ENCODE data around the gene ATXN3.

ATXN3 gene

GRCh38 chr14:92121670-92122350 lies 15.4 kb upstream of the ATXN3 start, which contains the start of the genes CPSF2 and NDUFB1:
CPSF2 (plus strand) TSS chr14:92121969; CDS start chr14:92130985, 9,016 bp downstream.
NDUFB1 (minus strand) TSS chr14:92121706; CDS start chr14:92117637, 4,069 bp downstream.
- peak within 1 kb of the TSS; percentile 92 for H2AFZ ChIP-seq (ENCODE audit: low read length, unreplicated experiment)
- H3K36me3 ChIP-seq (ENCODE audit: insufficient read depth, low read length), result peaks cover 24% of the 10 kb centered on the region
- H3K27me3 ChIP-seq (ENCODE audit: insufficient read depth, low read length), result no peaks in the 10 kb centered on the region
- peaks cover 59% of the 10 kb centered on the region for H3K79me2 ChIP-seq (ENCODE audit: control insufficient read depth, insufficient read depth, low read length, unreplicated experiment)
- peaks cover 30% of the 10 kb centered on the region for H3K4me1 ChIP-seq (ENCODE audit: control insufficient read depth, insufficient read depth, low read length, unreplicated experiment)
- H3K27ac ChIP-seq (ENCODE audit: low read depth, low read length), result peak within 1 kb of the TSS; percentile 89
- peak within 1 kb of the TSS; percentile 97 for H3K4me3 ChIP-seq (ENCODE audit: low read depth, low read length)

GRCh38 chr14:92121207-92121669 lies 14.9 kb upstream of the ATXN3 start:
- Histone ChIP-seq H3K4me1 (ENCODE audit: control insufficient read depth, insufficient read depth, low read length, unreplicated experiment) (peaks cover 30% of the 10 kb centered on the region), H3K36me3 (ENCODE audit: insufficient read depth, low read length) (peaks cover 24% of the 10 kb centered on the region), H3K4me3 (ENCODE audit: low read depth, low read length) (peak overlapping the region; percentile 97), H3K27me3 (ENCODE audit: insufficient read depth, low read length) (no peaks in the 10 kb centered on the region), H2AFZ (ENCODE audit: low read length, unreplicated experiment) (peak overlapping the region; percentile 92), H3K27ac (ENCODE audit: low read depth, low read length) (peak overlapping the region; percentile 89), H3K79me2 (ENCODE audit: control insufficient read depth, insufficient read depth, low read length, unreplicated experiment) (peaks cover 59% of the 10 kb centered on the region)

- Histone ChIP-seq H3K4me3 (ENCODE audit: low read depth, low read length) (no peak overlapping the region), H3K79me2 (ENCODE audit: control insufficient read depth, insufficient read depth, low read length, unreplicated experiment) (peaks cover 7% of the 10 kb centered on the region), H3K27me3 (ENCODE audit: insufficient read depth, low read length) (no peaks in the 10 kb centered on the region), H3K4me1 (ENCODE audit: control insufficient read depth, insufficient read depth, low read length, unreplicated experiment) (peaks cover 14% of the 10 kb centered on the region), H3K27ac (ENCODE audit: low read depth, low read length) (no peak overlapping the region), H3K36me3 (ENCODE audit: insufficient read depth, low read length) (no peaks in the 10 kb centered on the region), H2AFZ (ENCODE audit: low read length, unreplicated experiment) (no peak overlapping the region)
Measured at GRCh38 chr14:92109490-92109889, 3.1 kb upstream of the ATXN3 start.

DNA sequence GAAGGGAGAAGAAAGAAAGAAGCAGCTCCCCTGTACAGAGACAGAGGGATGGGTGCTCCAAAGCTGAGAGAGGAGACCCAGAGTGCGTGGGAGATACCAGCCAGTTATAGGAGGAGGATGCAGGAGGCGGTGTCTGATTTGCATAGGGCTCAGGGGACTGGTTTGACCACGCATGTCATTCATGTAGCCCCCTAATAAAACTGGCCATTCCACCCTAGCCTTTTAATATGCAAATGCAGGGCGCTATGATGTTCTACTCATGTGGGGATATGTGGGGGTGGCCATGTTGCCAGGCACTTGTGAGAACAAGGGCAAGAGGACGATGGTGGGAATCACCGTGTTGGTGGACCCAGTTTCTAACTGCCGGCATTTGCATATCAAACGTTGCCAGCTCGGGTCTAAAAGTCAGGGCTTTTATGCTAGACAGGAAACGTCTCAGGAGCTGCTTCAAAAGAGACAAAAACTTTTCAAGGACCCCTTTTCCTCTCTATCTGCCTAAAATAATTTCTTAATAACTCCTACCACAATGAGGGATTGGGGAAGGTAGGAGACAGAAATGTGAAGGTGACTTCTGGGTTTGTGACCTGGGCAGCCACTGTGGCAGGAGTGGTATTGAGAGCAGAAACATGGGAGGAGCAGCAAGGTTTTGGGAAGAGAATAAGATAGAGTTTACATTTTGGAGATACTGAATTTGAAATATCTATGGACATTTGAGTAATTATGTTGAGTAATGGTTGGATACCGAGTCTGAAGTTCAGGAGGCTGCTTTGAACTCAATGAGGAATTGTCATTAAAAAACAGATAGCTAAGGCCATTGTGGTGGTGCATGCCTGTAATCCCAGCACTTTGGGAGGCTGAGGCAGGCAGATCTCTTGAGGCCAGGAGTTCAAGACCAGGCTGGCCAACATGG lies 2.2 kb upstream of the ATXN3 start:
- no peak overlapping the region for H3K4me3 ChIP-seq (ENCODE audit: low read depth, low read length)
- H2AFZ ChIP-seq (ENCODE audit: low read length, unreplicated experiment), result no peak overlapping the region
- peaks cover 9% of the 10 kb centered on the region for H3K4me1 ChIP-seq (ENCODE audit: control insufficient read depth, insufficient read depth, low read length, unreplicated experiment)
- H3K27me3 ChIP-seq (ENCODE audit: insufficient read depth, low read length), result no peaks in the 10 kb centered on the region
- no peaks in the 10 kb centered on the region for H3K36me3 ChIP-seq (ENCODE audit: insufficient read depth, low read length)
- no peak overlapping the region for H3K27ac ChIP-seq (ENCODE audit: low read depth, low read length)
- peaks cover 15% of the 10 kb centered on the region for H3K79me2 ChIP-seq (ENCODE audit: control insufficient read depth, insufficient read depth, low read length, unreplicated experiment)

GRCh38 chr14:92105893-92106142 lies 564 bp downstream of the ATXN3 start:
- Histone ChIP-seq H2AFZ (ENCODE audit: low read length, unreplicated experiment) (peak overlapping the region; percentile 84), H3K27ac (ENCODE audit: low read depth, low read length) (peak overlapping the region; percentile 89), H3K4me3 (ENCODE audit: low read depth, low read length) (peak overlapping the region; percentile 90), H3K36me3 (ENCODE audit: insufficient read depth, low read length) (no peaks in the 10 kb centered on the region), H3K27me3 (ENCODE audit: insufficient read depth, low read length) (no peaks in the 10 kb centered on the region), H3K79me2 (ENCODE audit: control insufficient read depth, insufficient read depth, low read length, unreplicated experiment) (peaks cover 30% of the 10 kb centered on the region), H3K4me1 (ENCODE audit: control insufficient read depth, insufficient read depth, low read length, unreplicated experiment) (peaks cover 3% of the 10 kb centered on the region)

DNA sequence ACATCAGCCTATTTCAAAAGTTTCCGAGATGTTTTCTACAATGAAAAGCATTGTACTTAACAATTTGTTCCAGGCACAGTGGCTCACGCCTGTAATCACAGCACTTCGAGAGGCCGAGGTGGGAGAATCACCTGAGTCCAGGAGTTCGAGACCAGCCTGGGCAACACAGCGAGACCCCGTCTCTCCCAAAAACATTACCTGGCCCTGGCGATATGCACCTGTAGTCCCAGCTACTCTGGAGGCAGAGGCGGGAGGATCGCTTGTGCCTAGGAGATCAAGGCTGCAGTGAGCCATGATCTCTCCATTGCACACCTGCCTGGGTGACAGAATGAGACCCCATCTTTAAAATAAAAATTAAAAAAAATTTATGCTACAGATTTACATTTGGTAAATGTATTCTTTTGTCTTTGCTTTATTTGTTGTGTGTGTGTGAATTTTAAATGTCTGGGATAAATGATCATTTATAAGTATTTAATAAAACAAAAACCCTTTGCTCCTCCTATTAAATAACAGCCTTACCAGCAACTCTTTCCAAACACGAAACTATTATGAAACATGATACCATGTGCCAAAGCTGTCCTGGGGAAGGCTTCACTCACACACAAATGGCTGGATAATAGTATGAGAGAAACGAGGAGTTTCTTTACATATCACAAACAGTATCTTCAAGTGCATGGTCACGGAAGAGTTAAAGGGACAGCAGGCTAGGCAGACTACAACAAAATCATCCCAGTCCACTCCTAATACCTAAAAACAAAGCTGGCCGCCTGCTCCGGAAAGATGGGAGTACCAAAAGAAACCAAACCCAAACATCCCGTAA lies 1.1 kb downstream of the ATXN3 start:
- H3K4me3 ChIP-seq (ENCODE audit: low read depth, low read length), result peak overlapping the region; percentile 90
- H3K4me1 ChIP-seq (ENCODE audit: control insufficient read depth, insufficient read depth, low read length, unreplicated experiment), result peaks cover 3% of the 10 kb centered on the region
- H2AFZ ChIP-seq (ENCODE audit: low read length, unreplicated experiment), result no peak overlapping the region
- H3K36me3 ChIP-seq (ENCODE audit: insufficient read depth, low read length), result no peaks in the 10 kb centered on the region
- peaks cover 34% of the 10 kb centered on the region for H3K79me2 ChIP-seq (ENCODE audit: control insufficient read depth, insufficient read depth, low read length, unreplicated experiment)
- peak overlapping the region; percentile 89 for H3K27ac ChIP-seq (ENCODE audit: low read depth, low read length)
- H3K27me3 ChIP-seq (ENCODE audit: insufficient read depth, low read length), result no peaks in the 10 kb centered on the region

DNA sequence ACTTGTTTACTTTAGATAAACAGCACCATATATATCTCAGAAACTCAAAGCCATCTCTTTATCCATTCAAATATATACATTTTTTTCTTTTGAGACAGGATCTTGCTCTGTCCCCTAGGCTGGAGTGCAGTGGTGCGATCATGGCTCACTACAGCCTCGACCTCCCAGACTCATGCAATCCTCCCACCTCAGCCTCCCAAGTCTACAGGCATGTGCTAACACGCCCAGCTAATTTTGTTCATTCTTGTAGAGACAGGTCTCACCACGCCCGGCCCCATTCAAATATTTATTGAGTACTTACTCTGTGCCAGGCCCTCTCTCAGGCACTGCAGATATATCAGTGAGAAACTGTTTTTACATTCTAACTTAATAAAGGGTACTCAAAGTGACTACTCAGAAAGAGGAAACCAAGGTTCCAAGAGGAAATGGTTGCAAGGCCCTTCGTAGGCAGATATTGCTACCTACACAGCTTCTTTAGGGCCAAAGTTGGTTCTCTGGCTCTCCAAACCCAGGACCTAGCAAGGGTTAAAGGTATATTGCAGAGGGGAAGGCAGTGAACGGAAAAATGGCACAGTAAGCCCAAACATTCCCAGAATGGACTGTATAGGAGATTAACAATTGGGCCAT lies 2.9 kb downstream of the ATXN3 start:
- Histone ChIP-seq H3K27ac (ENCODE audit: low read depth, low read length) (no peak overlapping the region), H3K27me3 (ENCODE audit: insufficient read depth, low read length) (no peaks in the 10 kb centered on the region), H3K36me3 (ENCODE audit: insufficient read depth, low read length) (no peaks in the 10 kb centered on the region), H3K4me1 (ENCODE audit: control insufficient read depth, insufficient read depth, low read length, unreplicated experiment) (peaks cover 3% of the 10 kb centered on the region), H2AFZ (ENCODE audit: low read length, unreplicated experiment) (no peak overlapping the region), H3K79me2 (ENCODE audit: control insufficient read depth, insufficient read depth, low read length, unreplicated experiment) (peaks cover 50% of the 10 kb centered on the region), H3K4me3 (ENCODE audit: low read depth, low read length) (no peak overlapping the region)

GRCh38 chr14:92099802-92100201 lies 6.6 kb downstream of the ATXN3 start:
- no peaks in the 10 kb centered on the region for H3K27me3 ChIP-seq (ENCODE audit: insufficient read depth, low read length)
- peaks cover 50% of the 10 kb centered on the region for H3K79me2 ChIP-seq (ENCODE audit: control insufficient read depth, insufficient read depth, low read length, unreplicated experiment)
- no peaks in the 10 kb centered on the region for H3K36me3 ChIP-seq (ENCODE audit: insufficient read depth, low read length)
- no peaks in the 10 kb centered on the region for H3K4me1 ChIP-seq (ENCODE audit: control insufficient read depth, insufficient read depth, low read length, unreplicated experiment)
- no peak overlapping the region for H3K4me3 ChIP-seq (ENCODE audit: low read depth, low read length)
- no peak overlapping the region for H3K27ac ChIP-seq (ENCODE audit: low read depth, low read length)
- no peak overlapping the region for H2AFZ ChIP-seq (ENCODE audit: low read length, unreplicated experiment)

- no peaks in the 10 kb centered on the region for H3K4me1 ChIP-seq (ENCODE audit: control insufficient read depth, insufficient read depth, low read length, unreplicated experiment)
- no peak overlapping the region for H2AFZ ChIP-seq (ENCODE audit: low read length, unreplicated experiment)
- H3K27ac ChIP-seq (ENCODE audit: low read depth, low read length), result no peak overlapping the region
- no peaks in the 10 kb centered on the region for H3K27me3 ChIP-seq (ENCODE audit: insufficient read depth, low read length)
- peaks cover 4% of the 10 kb centered on the region; the same call in 1 of the 2 replicates for H3K36me3 ChIP-seq (ENCODE audit: insufficient read depth, low read length)
- H3K79me2 ChIP-seq (ENCODE audit: control insufficient read depth, insufficient read depth, low read length, unreplicated experiment), result peaks cover 2% of the 10 kb centered on the region
- no peak overlapping the region for H3K4me3 ChIP-seq (ENCODE audit: low read depth, low read length)
Measured at GRCh38 chr14:92093320-92093719, 13.1 kb downstream of the ATXN3 start.

GRCh38 chr14:92088494-92088893 lies 17.9 kb downstream of the ATXN3 start:
- Histone ChIP-seq H3K4me3 (ENCODE audit: low read depth, low read length) (no peak overlapping the region), H3K79me2 (ENCODE audit: control insufficient read depth, insufficient read depth, low read length, unreplicated experiment) (no peaks in the 10 kb centered on the region), H3K36me3 (ENCODE audit: insufficient read depth, low read length) (peaks cover 9% of the 10 kb centered on the region), H3K4me1 (ENCODE audit: control insufficient read depth, insufficient read depth, low read length, unreplicated experiment) (no peaks in the 10 kb centered on the region), H3K27me3 (ENCODE audit: insufficient read depth, low read length) (no peaks in the 10 kb centered on the region), H2AFZ (ENCODE audit: low read length, unreplicated experiment) (no peak overlapping the region), H3K27ac (ENCODE audit: low read depth, low read length) (no peak overlapping the region)
